ENCODE measurements around the gene COMMD1.
"Not testable (repeated sequence)": the region's sequence is repeated elsewhere in the genome, so short reads cannot be mapped to it uniquely, and the experiment has no call there.

DNA sequence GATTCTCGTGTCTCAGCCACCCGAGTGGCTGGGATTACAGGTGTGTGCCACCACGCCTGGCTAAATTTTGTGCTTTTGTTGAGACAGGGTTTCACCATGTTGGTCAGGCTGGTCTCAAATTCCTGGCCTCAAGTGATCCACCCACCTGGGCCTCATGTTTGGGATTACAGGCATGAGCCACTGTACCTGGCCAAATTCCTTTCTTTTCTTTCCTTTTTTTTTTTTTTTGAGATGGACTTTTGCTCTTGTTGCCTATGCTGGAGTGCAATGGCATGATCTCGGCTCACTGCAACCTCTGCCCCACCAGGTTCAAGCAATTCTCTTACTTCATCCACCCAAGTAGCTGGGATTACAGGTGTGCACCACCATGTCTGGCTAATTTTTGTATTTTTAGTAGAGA is 9.3 kb downstream of the COMMD1 start:
- not testable (repeated sequence) for TF ChIP-seq ZFP30 (CRISPR knock-in tag; IDR thresholded peaks at IDR 0.05); ARNTL (CRISPR knock-in tag; IDR thresholded peaks at IDR 0.05; ENCODE audit: borderline replicate concordance, low read depth); TCF4 (CRISPR knock-in tag; IDR thresholded peaks at IDR 0.05; ENCODE audit: borderline replicate concordance); GLIS3 (CRISPR knock-in tag; IDR thresholded peaks at IDR 0.05); RARB (CRISPR knock-in tag; IDR thresholded peaks at IDR 0.05); TOX (CRISPR knock-in tag; IDR thresholded peaks at IDR 0.05; ENCODE audit: borderline replicate concordance); ZC3H10 (CRISPR knock-in tag; IDR thresholded peaks at IDR 0.05); CSDC2 (CRISPR knock-in tag; IDR thresholded peaks at IDR 0.05)
- TF ChIP-seq, protein P1, sequence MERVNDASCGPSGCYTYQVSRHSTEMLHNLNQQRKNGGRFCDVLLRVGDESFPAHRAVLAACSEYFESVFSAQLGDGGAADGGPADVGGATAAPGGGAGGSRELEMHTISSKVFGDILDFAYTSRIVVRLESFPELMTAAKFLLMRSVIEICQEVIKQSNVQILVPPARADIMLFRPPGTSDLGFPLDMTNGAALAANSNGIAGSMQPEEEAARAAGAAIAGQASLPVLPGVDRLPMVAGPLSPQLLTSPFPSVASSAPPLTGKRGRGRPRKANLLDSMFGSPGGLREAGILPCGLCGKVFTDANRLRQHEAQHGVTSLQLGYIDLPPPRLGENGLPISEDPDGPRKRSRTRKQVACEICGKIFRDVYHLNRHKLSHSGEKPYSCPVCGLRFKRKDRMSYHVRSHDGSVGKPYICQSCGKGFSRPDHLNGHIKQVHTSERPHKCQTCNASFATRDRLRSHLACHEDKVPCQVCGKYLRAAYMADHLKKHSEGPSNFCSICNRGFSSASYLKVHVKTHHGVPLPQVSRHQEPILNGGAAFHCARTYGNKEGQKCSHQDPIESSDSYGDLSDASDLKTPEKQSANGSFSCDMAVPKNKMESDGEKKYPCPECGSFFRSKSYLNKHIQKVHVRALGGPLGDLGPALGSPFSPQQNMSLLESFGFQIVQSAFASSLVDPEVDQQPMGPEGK (CRISPR knock-in tag; IDR thresholded peaks at IDR 0.05; ENCODE audit: borderline replicate concordance), result not testable (repeated sequence)
- TF ChIP-seq, protein P2, sequence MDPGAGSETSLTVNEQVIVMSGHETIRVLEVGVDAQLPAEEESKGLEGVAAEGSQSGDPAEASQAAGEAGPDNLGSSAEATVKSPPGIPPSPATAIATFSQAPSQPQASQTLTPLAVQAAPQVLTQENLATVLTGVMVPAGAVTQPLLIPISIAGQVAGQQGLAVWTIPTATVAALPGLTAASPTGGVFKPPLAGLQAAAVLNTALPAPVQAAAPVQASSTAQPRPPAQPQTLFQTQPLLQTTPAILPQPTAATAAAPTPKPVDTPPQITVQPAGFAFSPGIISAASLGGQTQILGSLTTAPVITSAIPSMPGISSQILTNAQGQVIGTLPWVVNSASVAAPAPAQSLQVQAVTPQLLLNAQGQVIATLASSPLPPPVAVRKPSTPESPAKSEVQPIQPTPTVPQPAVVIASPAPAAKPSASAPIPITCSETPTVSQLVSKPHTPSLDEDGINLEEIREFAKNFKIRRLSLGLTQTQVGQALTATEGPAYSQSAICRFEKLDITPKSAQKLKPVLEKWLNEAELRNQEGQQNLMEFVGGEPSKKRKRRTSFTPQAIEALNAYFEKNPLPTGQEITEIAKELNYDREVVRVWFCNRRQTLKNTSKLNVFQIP (CRISPR knock-in tag; IDR thresholded peaks at IDR 0.05; ENCODE audit: borderline replicate concordance, low read depth), result not testable (repeated sequence)

Measured in SK-N-SH treated with all-trans-retinoic acid at 6 μM for 48 hours (cell line).